ENCODE data around the gene PIM2. TPM values are rescaled to one million over a fixed set of nuclear protein-coding genes. Genes with fewer than 3 reads are reported as not detected.
A peak's percentile ranks its signal among the peaks of the same experiment; 100 is the strongest.

Gene PIM2
- total and polyA plus RNA-seq, 9 of the 15 experiments (the other 6 are each of a cell fraction or from before 2014, with no cell fraction given): 67.6 to 191 (median 108) TPM

DNA sequence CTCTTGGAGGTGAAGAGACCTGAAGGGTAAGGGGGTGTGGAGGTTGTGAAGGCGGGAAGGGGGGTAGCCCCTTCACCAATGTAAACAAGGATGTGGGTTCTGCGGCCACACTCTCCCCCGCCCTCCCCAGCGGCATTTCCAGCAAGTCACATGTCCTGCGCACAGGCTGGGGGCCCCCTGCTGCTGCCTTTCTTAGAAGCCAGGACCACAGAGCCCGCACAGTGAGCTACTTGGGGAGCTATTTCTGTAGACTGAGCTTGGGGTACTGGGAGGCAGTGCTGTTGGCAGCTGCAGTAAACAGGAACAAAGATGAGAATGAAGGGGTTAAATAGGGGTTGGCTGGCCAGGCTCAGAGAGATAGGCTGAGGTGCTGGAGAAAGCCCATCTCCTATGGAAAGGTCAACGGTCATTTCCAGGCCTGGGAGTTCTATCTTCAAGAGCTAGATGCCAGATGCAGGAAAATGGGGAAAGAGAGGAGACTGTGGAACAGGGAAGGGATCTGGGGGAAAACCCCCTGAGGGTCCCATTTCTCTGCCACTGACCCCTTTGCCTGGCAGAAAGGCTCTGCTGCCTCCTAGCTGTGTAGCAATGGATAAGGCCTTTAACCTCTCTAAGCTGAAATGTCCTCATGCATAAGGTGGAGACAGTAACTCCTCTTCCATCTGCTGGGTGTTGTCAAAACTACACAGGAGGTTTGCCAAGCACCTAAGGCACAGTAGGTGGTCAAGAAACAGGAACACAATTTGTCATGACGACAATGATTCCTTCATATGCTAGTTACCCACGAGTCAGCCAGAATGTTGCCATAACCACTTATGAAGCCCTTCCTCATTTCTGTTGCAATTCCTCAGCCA is 18.5 kb upstream of the PIM2 start (continued):
- TF ChIP-seq, protein P1, sequence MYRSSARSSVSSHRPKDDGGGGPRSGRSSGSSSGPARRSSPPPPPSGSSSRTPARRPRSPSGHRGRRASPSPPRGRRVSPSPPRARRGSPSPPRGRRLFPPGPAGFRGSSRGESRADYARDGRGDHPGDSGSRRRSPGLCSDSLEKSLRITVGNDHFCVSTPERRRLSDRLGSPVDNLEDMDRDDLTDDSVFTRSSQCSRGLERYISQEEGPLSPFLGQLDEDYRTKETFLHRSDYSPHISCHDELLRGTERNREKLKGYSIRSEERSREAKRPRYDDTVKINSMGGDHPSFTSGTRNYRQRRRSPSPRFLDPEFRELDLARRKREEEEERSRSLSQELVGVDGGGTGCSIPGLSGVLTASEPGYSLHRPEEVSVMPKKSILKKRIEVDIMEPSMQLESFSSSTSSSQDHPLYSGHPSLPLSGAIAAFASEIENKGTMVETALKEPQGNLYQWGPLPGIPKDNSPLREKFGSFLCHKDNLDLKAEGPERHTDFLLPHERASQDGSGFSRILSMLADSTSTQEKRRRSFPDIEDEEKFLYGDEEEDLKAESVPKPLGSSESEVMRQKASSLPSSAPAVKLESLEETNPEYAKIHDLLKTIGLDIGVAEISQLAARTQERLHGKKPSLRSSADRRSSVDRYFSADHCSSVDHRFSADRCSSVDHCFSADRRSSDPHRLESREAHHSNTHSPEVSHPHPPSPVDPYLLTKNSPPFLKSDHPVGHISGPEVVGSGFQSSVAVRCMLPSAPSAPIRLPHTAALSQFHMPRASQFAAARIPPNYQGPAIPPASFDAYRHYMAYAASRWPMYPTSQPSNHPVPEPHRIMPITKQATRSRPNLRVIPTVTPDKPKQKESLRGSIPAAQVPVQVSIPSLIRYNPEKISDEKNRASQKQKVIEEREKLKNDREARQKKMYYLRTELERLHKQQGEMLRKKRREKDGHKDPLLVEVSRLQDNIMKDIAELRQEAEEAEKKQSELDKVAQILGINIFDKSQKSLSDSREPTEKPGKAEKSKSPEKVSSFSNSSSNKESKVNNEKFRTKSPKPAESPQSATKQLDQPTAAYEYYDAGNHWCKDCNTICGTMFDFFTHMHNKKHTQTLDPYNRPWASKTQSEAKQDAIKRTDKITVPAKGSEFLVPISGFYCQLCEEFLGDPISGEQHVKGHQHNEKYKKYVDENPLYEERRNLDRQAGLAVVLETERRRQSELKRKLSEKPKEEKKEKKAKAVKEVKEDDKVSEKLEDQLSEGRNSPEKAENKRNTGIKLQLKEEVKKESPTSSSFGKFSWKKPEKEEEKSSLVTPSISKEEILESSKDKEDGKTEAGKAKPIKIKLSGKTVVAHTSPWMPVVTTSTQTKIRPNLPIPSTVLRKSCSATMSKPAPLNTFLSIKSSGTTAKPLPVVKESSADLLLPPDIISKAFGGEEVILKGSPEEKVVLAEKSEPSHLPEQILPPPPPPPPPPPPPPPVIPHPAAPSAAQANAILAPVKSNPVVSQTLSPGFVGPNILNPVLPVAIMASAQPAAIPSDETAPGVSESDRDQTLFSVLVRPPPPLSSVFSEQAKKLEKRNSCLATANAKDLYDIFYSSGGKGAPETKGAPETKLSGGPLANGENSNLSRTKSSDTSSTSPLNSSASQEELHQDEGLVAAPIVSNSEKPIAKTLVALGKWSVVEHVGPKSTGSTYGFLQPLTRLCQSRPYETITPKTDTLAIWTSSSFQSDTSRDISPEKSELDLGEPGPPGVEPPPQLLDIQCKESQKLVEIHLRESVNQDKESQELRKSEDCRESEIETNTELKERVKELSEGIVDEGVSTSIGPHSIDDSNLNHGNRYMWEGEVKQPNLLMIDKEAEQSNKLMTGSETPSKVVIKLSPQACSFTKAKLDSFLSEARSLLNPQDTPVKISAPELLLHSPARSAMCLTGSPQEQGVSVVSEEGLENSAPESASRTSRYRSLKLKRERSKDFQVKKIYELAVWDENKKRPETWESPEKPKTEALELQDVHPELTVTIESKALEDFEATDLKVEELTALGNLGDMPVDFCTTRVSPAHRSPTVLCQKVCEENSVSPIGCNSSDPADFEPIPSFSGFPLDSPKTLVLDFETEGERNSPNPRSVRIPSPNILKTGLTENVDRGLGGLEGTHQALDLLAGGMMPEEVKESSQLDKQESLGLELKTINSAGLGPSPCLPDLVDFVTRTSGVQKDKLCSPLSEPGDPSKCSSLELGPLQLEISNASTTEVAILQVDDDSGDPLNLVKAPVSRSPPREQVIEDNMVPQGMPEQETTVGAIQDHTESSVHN (IDR thresholded peaks at IDR 0.05; ENCODE audit: borderline replicate concordance in 1 of 2, low read depth in 1 of 2): peak in 1 of 2 experiments; percentile 53; a peak in 1 of 4 replicates
- peak; percentile 70 for TF ChIP-seq MEF2D (tag; conservative IDR thresholded peaks at IDR 0.05; ENCODE audit: low read depth)
- TF ChIP-seq MIER1 (IDR thresholded peaks at IDR 0.05; ENCODE audit: low read depth): no peak
- TF ChIP-seq SRSF1 (IDR thresholded peaks at IDR 0.05; ENCODE audit: low read depth, low read length): no peak
- TF ChIP-seq TEAD4 (IDR thresholded peaks at IDR 0.05; ENCODE audit: low read length): peak; percentile 71
- no peak for TF ChIP-seq TEAD4 (CRISPR knock-in tag; IDR thresholded peaks at IDR 0.05; ENCODE audit: borderline replicate concordance)
- no peak for TF ChIP-seq ZNF696 (CRISPR knock-in tag; conservative IDR thresholded peaks at IDR 0.05)
- TF ChIP-seq, protein P2, sequence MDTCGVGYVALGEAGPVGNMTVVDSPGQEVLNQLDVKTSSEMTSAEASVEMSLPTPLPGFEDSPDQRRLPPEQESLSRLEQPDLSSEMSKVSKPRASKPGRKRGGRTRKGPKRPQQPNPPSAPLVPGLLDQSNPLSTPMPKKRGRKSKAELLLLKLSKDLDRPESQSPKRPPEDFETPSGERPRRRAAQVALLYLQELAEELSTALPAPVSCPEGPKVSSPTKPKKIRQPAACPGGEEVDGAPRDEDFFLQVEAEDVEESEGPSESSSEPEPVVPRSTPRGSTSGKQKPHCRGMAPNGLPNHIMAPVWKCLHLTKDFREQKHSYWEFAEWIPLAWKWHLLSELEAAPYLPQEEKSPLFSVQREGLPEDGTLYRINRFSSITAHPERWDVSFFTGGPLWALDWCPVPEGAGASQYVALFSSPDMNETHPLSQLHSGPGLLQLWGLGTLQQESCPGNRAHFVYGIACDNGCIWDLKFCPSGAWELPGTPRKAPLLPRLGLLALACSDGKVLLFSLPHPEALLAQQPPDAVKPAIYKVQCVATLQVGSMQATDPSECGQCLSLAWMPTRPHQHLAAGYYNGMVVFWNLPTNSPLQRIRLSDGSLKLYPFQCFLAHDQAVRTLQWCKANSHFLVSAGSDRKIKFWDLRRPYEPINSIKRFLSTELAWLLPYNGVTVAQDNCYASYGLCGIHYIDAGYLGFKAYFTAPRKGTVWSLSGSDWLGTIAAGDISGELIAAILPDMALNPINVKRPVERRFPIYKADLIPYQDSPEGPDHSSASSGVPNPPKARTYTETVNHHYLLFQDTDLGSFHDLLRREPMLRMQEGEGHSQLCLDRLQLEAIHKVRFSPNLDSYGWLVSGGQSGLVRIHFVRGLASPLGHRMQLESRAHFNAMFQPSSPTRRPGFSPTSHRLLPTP (IDR thresholded peaks at IDR 0.05; ENCODE audit: borderline replicate concordance, extremely low read depth, insufficient read length): no peak
- TF ChIP-seq TBP (optimal IDR thresholded peaks at IDR 0.05; ENCODE audit: low read depth, low read length): peak; percentile 44
- no peak for TF ChIP-seq HDAC6 (IDR thresholded peaks at IDR 0.05; ENCODE audit: low read depth, low read length)
- no peak for TF ChIP-seq FOXJ3 (CRISPR knock-in tag; IDR thresholded peaks at IDR 0.05)
- TF ChIP-seq MYNN (IDR thresholded peaks at IDR 0.05): 0 out of 2 replicates have a peak, but pooled peaks have one; percentile 46
- TF ChIP-seq MYNN (CRISPR knock-in tag; IDR thresholded peaks at IDR 0.05): no peak
- peak; percentile 78; the same call in 1 of the 2 replicates for TF ChIP-seq MYC (IDR thresholded peaks at IDR 0.05; ENCODE audit: low read depth, low read length)
- 0 out of 2 replicates have a peak, but pooled peaks have one; percentile 43 for TF ChIP-seq MYC (CRISPR knock-in tag; IDR thresholded peaks at IDR 0.05; ENCODE audit: borderline replicate concordance, low read depth)
- TF ChIP-seq BHLHE40 (IDR thresholded peaks at IDR 0.05; ENCODE audit: low read length): peak; percentile 84
- peak; percentile 76 for TF ChIP-seq TCF3 (CRISPR knock-in tag; IDR thresholded peaks at IDR 0.05)

Measured in K562 (cell line).